Skeletal muscle cell (primary cell): ENCODE data around the gene CGREF1.
A peak's percentile ranks its signal among the peaks of the same experiment; 100 is the strongest.

Experiments
- DNase-seq: peaks from one replicate; pipeline ENCODE4 v3.0.0-alpha.2; 2010; ENCODE audit warnings: low read depth
- H3K4me3 ChIP-seq: 2 replicates; pipeline ENCODE4 v1.5.1; 2011; ENCODE audit warnings: low read depth, mild to moderate bottlenecking, control low read depth, low read length, moderate library complexity

Gene CGREF1, protein sequence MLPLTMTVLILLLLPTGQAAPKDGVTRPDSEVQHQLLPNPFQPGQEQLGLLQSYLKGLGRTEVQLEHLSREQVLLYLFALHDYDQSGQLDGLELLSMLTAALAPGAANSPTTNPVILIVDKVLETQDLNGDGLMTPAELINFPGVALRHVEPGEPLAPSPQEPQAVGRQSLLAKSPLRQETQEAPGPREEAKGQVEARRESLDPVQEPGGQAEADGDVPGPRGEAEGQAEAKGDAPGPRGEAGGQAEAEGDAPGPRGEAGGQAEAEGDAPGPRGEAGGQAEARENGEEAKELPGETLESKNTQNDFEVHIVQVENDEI

DNA sequence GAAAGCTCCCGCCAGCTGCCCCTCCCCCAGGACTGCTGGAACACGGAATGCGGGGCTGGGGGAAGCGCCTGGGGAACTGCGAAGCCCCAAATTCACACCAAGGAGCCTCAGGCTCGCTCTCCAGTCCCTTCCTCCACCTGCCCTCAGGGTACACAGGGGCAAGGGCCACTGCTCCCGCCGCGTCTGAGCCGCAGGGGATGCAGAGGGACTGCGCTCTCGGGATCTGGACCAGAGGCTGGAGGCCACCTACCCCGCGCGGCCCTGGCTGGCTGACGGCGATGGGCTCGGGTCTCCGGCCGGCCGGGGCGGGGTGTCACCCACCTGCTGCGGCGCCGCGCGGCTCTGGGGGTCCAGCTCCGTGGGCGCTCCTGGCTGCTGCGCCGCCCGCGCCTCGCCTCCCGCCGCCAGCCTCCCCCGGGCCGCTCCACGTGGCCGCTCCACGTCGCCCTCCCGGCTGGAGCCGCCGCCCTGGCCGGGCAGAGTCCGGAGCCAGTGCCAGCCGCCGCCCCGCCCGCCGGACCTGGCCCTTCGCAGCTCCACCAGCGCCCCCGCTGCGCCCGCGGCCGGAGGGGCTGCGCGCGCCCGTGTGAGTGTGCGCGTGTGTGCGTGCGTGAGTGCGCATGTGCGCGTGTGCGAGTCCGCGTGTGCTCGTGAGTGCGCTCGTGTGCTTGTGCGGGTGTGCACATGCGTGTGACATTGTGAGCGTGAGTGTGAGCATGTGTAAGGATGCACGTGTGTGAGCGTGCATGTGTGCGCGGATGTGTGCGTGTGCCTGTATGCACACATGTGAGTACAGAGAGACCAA lies at the start of gene CGREF1:
TSS of gene CGREF1 (minus strand) at position 604 of the 805 bp plus-strand sequence. CDS start 14,762 bp downstream, outside the sequence.
- H3K4me3 ChIP-seq, result peak within 1 kb of the TSS; percentile 51

DNA sequence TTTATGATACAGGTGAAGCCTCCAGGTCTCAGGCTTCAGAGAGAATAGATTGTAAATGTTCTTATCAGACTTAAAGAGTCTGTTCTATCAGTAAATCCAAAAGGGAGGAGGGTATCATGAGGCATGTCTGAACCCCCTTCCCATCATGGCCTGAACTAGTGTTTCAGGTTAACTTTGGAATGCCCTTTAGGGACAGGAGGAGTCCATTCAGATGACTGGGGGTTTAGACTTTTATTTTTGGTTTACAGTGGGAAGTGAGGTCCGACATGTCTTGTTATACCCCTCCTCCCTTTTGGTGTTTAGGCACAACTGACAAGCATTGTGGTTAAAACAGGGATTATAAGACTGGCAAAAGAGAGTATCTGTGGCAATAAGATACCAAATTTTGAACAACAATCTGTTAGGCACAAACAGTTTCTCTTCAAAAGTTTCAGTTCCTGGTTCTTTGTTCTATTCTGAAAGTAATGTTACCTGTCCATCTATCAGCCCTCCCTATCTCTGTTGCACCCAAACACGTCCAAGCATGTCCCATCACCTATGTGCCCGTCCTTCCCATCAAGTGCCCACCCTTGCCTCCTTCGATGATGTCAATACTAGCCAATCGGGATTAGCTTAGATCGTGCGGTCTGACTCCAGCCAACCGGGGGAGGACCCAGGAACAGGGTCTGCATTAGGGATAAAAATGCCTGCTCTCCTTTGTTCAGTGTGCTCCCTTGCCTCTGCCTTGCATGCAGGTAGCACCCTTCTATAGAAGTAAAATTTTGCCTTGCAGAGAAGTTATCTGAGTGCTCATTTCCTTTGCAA lies 46.2 kb upstream of the CGREF1 start:
- H3K4me3 ChIP-seq, result no peak overlapping the region
- DNase-seq, result no peak

More for the DNA sequence above, at the start of gene CGREF1:
- no peak for DNase-seq

DNA sequence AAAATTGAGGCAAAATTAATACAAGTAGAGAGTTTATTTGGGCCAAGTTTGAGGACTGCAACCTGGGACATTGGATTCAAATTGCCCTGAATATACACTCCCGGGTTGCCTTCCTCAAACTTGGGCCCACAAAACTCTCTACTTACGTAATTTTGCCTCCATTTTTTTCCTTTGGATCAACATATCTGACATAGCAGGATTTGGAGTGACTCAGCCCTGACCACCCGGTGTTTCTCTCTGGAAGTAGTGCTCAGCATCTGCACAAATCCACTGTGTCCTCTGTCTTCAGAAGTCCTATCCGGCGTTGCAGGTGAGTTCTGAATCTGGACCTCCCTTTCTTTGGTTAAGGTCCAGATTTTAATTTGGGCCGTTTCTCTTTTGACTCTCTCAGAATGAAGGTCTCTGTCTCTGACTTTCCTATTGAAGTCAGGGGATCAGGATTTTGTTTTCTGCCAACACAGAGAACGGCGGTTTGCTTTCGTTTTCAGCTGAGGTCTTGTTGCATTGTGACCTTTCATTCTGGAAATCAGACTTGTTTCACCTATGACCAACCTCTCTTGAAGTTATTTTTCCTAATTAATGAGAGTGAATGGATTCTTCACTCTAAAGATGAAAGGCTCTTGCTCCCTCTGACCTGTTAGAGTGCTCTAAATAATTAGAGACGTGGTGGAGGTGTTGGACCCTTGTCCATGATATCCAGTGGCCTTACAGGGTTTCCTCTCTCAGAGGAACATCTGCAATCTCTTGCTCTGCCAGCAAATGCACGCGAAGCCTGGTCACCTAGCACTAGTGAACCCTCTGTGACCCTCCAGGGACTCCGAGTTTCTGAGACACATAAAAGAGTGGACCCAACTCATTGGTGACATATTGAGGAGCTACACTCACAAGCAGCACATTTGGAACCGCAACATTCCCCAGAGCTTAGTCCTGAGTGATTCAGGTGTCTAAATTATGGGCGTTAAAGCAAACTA lies 43.5 kb upstream of the CGREF1 start:
- H3K4me3 ChIP-seq, result no peak overlapping the region
- DNase-seq, result no peak

DNA sequence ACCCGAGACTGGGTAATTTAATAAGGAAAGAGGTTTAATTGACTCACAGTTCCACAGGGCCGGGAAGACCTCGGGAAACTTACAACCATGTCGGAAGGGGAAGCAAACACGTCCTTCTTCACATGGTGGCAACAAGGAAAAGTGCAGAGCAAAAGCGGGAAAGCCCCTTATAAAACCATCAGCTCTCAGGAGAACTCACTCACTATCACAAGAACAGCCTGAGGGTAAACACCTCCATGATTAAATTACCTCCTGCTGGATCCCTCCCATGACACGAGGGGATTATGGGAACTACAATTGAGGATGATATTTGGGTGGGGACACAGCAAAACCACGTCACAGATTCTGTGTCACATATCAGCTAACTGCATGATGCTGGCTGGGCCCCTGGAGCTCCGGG lies 41.3 kb upstream of the CGREF1 start:
- H3K4me3 ChIP-seq, result no peak overlapping the region
- DNase-seq, result no peak

DNA sequence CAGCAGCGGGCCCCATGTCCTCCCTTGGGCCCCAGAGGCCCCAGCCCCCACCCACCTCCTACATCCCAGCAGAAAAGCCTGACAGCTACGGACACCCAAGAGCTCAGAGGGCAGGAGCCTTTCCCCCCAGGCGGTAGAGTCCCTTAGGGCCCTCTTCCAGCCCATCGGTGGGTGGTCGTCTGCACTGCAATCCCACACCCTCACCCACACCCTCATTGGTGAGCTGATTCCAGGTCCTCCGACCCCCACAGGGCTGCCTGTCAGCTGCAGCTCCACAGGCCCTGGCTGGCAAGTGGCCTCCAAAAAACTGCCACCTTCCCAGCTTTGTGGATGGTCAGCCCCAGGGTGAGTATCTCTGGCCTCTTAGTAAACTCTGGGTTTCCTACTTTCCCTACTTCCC lies 40.3 kb upstream of the CGREF1 start:
- no peak overlapping the region for H3K4me3 ChIP-seq
- no peak for DNase-seq

DNA sequence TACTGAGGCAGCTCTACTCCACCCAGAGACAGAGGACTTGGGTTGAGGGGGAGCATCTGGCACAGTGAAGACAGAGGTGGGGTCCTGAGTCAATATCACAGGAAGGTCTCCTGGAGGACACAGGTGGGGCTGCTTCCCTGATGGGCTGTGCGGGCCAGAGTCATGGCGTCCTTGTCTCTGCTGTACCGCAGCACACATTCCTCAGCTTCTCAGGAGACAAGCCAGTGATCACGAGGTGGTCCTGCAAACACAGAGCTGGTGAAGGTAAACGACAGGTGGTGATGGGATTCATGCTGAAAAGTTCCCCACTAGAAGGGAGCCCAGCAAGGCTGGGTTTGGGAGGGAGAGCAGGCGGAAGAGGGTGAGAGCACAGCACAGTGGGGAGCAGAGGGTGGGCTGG lies 39.5 kb upstream of the CGREF1 start:
- DNase-seq, result no peak
- no peak overlapping the region for H3K4me3 ChIP-seq

DNA sequence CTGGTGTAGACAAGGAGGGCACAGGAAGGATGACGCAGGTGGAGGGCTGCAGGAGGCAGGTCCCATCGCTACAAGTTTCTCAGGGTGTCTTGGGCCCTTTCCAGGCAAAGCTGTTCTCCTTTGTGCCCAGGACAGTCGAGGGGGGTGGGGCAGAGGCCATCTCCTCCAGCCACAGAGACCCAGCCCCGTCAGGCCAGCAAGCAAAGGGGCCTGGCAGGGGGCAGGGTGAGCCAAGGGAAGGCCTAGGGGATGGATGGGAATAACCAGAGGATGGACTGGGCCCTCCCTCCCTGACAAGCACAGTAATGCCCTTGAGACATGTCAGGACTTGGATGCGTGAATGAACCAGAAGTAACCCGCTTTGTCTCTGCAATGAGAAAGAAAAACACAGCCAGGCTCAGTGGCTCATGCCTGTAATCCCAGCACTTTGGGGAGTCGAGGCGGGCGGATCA lies 36.2 kb upstream of the CGREF1 start:
- H3K4me3 ChIP-seq, result no peak overlapping the region
- DNase-seq, result no peak

DNA sequence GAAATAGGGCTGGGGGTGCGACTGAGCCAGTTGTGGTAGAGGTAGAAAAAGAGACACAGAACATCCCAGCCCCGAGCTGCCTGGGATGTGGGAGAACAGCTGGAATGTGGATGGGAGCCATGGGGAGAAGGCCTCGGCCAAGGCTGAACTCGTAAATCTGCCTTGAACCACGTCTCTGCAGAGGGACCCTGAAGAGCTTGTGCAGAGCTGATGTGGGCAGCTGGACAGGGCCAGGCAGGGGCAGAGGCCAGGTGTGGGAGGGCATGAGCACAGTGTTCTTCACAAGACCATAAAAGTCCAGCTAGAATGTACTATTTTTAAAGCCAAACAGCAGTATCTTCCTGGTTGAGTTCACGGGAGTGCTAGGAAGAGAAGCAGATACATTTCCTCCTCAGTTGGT lies 35.6 kb upstream of the CGREF1 start:
- DNase-seq, result no peak
- H3K4me3 ChIP-seq, result no peak overlapping the region

DNA sequence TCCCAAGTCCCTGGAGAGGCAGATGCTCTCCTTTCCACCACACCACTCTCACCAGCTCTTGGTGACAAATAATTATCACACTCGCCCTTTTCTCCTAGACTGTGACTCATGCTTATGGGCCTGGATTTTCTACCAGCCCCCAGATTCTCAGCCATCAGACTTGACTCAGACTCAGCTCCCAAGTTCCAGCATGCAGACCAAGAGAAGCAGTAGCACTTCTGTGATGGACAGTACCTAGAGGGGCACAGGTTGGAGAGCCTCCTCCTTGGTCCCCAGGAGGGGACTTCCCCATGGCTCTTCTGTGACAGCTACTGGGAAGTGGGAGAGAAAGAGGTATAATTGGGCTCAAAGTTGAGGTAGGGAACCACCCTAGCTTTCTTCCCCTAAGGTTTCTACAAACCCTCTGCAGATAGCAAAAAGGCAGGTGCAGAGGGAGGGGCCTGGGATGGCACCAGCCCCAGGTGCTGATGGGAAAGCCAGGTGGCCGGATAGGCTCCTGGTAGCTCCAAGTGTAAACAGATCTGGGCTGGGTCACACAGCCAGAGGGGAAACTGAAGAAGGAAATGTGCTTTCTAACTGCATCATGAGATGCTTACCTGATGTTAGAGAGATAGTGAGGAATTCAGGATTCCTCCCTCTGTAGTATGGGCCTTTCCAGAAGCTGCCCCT lies 34.0 kb upstream of the CGREF1 start:
- H3K4me3 ChIP-seq, result no peak overlapping the region
- no peak for DNase-seq

DNA sequence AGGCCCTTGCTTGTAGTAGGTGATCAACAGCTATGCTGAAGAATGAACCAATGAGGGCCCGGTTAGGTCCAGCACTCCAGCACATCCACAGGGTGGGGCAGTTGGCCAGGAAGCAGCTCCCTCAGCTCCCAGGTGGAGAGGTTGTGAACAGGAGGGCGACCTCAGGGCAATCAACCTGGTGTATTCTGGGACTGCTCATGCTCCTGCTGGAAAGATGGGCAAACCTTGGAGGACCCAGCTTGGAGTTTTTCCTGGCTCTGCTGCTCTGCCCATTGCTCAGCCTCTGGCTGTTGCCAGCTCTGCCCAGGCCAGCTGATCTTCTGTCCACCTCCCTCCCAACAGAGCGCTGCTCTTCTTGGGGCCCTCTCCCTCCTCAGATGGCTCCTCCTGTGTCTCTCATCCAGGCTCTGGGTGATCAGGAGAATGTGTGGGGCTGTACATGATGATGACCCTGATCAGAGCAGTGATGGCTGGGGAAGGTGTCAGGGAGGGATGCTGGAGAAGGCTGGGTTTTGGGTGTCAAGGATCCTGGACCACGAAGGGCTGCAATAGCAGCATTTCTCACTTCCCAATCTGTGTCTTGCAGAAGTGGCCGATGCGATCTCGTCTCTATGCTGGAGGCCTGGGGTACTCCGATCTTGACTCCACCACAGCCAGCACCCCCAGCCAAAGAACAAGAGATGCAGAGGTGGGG lies 33.3 kb upstream of the CGREF1 start:
- no peak overlapping the region for H3K4me3 ChIP-seq
- no peak for DNase-seq

DNA sequence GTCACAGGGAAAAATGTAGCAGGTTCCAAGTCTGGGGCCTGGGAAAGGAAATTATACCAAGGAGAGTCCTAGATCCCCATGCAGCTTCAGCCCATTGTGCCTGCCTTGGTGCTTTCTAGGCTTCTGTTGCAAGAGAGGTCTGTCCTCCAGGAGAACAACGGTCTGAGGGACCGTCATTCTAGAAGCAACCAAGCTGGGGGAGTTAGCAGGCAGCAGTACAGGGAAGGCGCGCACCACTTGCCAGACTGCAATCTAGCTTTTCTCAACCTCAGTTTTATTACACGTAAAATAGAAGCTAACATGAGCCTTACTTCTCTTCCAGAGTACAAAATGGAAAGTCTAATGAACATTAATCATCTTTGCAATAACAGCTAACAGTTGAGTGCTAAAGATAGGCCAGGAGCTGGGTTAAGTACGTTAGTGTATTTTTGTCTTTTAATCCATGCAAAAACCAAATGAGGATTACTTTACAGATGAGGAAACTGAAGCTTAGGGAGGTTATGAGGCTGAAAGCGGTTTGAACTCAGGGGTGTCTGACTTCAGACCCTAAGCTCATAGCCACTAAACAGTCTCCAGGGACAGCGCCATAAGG lies 31.8 kb upstream of the CGREF1 start:
- H3K4me3 ChIP-seq, result no peak overlapping the region
- no peak for DNase-seq

DNA sequence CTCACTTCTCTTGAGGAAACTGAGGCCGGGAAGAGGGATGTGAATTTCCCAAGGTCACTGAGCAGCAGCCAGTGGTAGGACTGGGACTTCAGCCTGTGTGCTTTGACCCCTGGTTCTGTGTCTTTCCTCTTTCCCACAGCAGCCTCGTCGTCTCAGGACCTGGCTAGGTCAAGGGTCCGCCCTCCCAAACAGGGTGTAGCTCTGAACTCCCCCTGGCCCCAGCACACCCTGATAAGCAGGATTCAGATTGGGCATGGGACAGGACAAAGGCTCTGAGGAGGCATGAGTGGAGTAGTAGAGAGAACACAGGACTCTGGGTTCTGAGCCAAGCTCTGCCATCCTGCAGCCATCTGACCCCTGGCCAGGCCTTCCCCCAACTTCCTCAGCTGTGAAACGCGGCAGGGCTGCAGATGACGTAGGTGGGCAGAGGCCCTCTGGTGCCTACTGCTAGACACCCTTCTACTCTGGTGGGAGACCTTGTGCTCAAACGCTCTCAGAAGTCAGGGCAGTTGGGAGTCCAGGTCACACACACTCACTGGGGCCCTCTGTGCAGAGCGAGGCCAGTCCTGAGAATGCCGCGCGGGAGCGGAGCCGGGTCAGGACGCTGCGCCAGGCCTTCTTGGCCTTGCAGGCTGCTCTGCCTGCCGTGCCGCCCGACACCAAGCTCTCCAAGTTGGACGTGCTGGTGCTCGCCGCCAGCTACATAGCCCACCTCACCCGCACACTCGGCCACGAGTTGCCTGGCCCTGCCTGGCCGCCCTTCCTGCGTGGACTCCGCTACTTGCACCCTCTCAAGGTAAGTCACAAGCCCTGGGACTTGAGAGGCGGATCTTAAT lies 30.9 kb upstream of the CGREF1 start:
- no peak for DNase-seq
- H3K4me3 ChIP-seq, result no peak overlapping the region

DNA sequence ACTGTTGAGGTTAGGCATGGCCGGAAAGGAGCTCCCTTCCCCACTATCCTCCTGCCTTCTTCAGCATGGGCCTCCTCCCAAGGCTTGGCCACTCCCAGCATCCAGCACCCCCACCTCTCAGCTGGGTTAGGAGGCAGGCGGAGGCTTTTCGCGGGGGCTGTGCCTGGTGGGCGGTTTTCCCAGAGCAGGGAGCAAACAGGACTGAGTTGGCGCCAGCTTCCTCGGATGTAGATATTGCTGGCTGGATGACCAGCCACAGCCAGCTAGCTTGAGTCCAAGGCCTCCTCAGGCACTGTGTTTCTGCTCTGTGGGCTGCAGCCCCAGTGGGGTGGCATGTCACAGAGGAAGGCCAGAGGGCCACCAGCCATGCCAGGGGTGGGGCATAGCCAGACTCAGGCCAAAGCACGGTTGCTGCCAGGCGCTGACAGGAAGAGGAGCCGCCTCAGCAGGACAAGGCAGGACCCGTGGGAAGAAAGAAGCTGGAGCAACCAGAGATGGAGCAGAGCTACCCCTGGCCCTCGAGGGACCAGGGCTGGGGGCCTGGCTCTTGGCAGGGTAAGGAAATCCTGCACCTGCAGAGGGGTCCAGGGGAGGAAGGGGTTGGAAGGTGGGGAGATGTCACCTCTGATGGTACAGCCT lies 30.0 kb upstream of the CGREF1 start, which contains the start of gene TCF23:
TSS of gene TCF23 (plus strand) at position 204 of the 639 bp plus-strand sequence. CDS start at position 334, 130 bp downstream.
- no peak for DNase-seq
- H3K4me3 ChIP-seq, result no peak within 1 kb of the TSS

DNA sequence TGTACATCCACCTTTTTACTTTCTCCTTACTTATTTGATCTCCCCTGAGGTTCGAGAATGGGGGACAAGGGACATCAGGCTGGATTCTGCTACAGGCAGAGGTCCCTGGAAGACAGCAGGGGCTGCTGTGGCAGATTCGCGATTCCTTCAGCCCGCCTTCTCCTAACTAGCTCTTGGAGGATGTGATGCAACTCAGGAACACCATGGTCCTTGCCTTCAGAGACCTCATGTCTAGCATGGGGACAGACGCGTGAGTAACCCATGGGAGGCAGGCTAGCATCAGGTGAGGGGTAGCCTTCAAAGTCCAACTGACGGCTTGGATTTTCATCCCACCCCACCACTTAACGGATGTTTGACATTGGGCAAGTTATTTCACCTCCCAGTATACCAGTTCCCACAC lies 29.0 kb upstream of the CGREF1 start:
- H3K4me3 ChIP-seq, result no peak overlapping the region
- DNase-seq, result no peak

DNA sequence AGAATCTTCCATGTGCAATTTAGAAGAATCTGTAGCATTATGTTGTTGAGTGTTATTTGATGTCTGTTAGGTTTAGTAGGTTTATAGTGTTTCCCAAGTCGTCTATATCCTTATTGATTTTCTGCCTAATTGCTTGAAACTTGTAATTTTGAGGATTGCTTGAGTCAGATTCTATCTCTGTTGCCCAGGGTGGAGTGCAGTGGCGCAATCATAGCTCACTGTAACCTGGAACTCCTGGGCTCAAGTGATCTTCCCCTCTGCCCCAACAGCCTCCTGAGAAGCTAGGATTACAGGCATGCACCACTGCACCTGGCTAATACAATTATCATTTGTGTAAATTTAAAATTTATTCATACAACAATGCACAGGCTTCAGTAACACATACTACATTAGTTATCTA lies 26.8 kb upstream of the CGREF1 start:
- DNase-seq, result no peak
- H3K4me3 ChIP-seq, result no peak overlapping the region

DNA sequence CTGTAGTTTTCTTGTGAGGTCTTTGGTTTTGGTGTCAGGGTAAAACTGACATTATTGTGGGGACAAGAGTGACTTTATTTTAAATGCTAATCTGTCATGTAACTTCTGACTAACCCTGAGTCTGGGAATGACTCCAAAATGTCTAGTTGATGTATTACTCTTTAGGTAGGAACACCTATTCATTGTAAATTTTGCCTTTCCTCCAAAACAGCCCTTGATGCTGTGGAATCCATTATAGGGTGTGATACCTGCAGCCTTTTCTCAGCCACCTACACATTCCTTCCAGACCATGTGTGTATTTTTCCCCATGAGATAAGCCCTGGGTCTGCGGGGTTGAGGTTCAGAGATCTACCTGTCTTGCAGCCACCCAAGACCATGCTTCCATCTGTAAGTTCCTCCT lies 24.4 kb upstream of the CGREF1 start:
- DNase-seq, result no peak
- no peak overlapping the region for H3K4me3 ChIP-seq
